Measurements from ENCODE around the gene IFT43. TPM values are rescaled to one million over a fixed set of nuclear protein-coding genes. Genes with fewer than 3 reads are reported as not detected.

Gene IFT43
- total and polyA plus RNA-seq, 10 of the 15 experiments (the other 5 are each of a cell fraction or from before 2014, with no cell fraction given) = 8.2 to 24.8 (median 14.0) TPM

GRCh38 chr14:76022991-76023390, 37.4 kb downstream of the IFT43 start:
- FAIRE-seq = no peak
- Histone ChIP-seq H3K9me3 (replicated peaks; ENCODE audit: control insufficient read depth, insufficient read depth, low read length) (peaks cover 3% of the 10 kb centered on the region), H2AFZ (ENCODE audit: control insufficient read depth, low read depth, low read length) (no peak overlapping the region), H3K79me2 (ENCODE audit: control insufficient read depth, insufficient read depth, low read length) (no peaks in the 10 kb centered on the region), H3K4me2 (ENCODE audit: control insufficient read depth, insufficient read depth) (no peak overlapping the region), H3K27ac (ENCODE audit: control insufficient read depth, insufficient read depth) (no peak overlapping the region; the same call in 1 of the 2 replicates), H3K9ac (ENCODE audit: control insufficient read depth, insufficient read depth, low read length) (no peak overlapping the region), H3K27me3 (replicated peaks in 1 of 2; ENCODE audit: control insufficient read depth in 2 of 2, insufficient read depth in 2 of 2, low read length in 1 of 2) (no peaks in the 10 kb centered on the region), H3K36me3 (ENCODE audit: control insufficient read depth in 2 of 2, insufficient read depth in 2 of 2, low read length in 1 of 2) (peaks cover 0 to 7% of the 10 kb centered on the region in 2 experiments; a peak in 1 of 4 replicates), H3K4me3 (no peak overlapping the region), H4K20me1 (ENCODE audit: control insufficient read depth, insufficient read depth) (no peaks in the 10 kb centered on the region), H3K4me1 (ENCODE audit: control insufficient read depth, insufficient read depth, low read length) (peaks cover 9% of the 10 kb centered on the region)
- ChIA-PET RAD21 (ENCODE audit: unreplicated experiment) (no interaction called here), CTCF (interaction anchor here (0.9 kb wide), 1 partner anchor 28 kb away, joined by 3 read pairs; no protein-coding TSS in a partner anchor), POLR2A (interaction anchor here (0.6 kb wide), 1 partner anchor 23 kb away, joined by 3 read pairs; no protein-coding TSS in a partner anchor), SMC1A (ENCODE audit: uncharacterized antibody, unreplicated experiment) (interaction anchor here (1.3 to 1.6 kb wide), 2 partner anchors 23 to 28 kb away, joined by 3 to 4 read pairs; no protein-coding TSS in a partner anchor)
- intact Hi-C loops (cut with micrococcal nuclease; ENCODE audit: unreplicated experiment) (no loop called here), in situ Hi-C loops (cut with MboI) (no loop called here)
- no peak for ATAC-seq
- TF ChIP-seq RELB (IDR thresholded peaks at IDR 0.05; ENCODE audit: low read depth) (no peak), NR2F1 (conservative IDR thresholded peaks at IDR 0.05) (no peak), POLR2AphosphoS2 (IDR thresholded peaks at IDR 0.05; ENCODE audit: low read depth, low read length) (no peak), SP1 (IDR thresholded peaks at IDR 0.05; ENCODE audit: low read depth, low read length) (no peak), BACH1 (IDR thresholded peaks at IDR 0.05; ENCODE audit: borderline replicate concordance) (no peak), SREBF1 (IDR thresholded peaks at IDR 0.05; ENCODE audit: low read length) (no peak), CEBPB (IDR thresholded peaks at IDR 0.05; ENCODE audit: borderline replicate concordance in 1 of 2, low read depth in 2 of 2, low read length in 2 of 2) (no peak), NBN (IDR thresholded peaks at IDR 0.05) (no peak), CBX5 (IDR thresholded peaks at IDR 0.05; ENCODE audit: low read depth) (no peak), ESRRA (IDR thresholded peaks at IDR 0.05; ENCODE audit: low read length) (no peak), RAD51 (IDR thresholded peaks at IDR 0.05) (no peak), NFXL1 (IDR thresholded peaks at IDR 0.05; ENCODE audit: borderline replicate concordance) (no peak)
- TF ChIP-seq, protein P1, sequence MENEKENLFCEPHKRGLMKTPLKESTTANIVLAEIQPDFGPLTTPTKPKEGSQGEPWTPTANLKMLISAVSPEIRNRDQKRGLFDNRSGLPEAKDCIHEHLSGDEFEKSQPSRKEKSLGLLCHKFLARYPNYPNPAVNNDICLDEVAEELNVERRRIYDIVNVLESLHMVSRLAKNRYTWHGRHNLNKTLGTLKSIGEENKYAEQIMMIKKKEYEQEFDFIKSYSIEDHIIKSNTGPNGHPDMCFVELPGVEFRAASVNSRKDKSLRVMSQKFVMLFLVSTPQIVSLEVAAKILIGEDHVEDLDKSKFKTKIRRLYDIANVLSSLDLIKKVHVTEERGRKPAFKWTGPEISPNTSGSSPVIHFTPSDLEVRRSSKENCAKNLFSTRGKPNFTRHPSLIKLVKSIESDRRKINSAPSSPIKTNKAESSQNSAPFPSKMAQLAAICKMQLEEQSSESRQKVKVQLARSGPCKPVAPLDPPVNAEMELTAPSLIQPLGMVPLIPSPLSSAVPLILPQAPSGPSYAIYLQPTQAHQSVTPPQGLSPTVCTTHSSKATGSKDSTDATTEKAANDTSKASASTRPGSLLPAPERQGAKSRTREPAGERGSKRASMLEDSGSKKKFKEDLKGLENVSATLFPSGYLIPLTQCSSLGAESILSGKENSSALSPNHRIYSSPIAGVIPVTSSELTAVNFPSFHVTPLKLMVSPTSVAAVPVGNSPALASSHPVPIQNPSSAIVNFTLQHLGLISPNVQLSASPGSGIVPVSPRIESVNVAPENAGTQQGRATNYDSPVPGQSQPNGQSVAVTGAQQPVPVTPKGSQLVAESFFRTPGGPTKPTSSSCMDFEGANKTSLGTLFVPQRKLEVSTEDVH (IDR thresholded peaks at IDR 0.05; ENCODE audit: low read depth, partially characterized antibody) = no peak
- WGBS (ENCODE audit: insufficient coverage, insufficient replicate concordance, low lambda C conversion rate, missing lambda C conversion rate) = 95% methylated on average over 2 of the region's 2 CpGs
- no peak for DNase-seq (ENCODE audit: low read depth, low spot score)
- no TSS peak for BruUV-seq (replicated peaks)
